ENCODE results near the gene RASA3. TPM values are rescaled to one million over a fixed set of nuclear protein-coding genes. Genes with fewer than 3 reads are reported as not detected.

The RASA3 gene
- total RNA-seq, 1 donor from 2014 or later: 14.6 TPM

- no peaks in the 10 kb centered on the region for H3K27me3 Mint-ChIP-seq (ENCODE audit: low read depth)
- TF ChIP-seq CTCF (IDR thresholded peaks at IDR 0.05; ENCODE audit: unreplicated experiment): no peak
Measured at GRCh38 chr13:114019367-114019766, 113.1 kb downstream of the RASA3 start.

GRCh38 chr13:114018461-114019055 lies 113.9 kb downstream of the RASA3 start:
- Mint-ChIP-seq H3K27me3 (ENCODE audit: low read depth) (no peaks in the 10 kb centered on the region), H3K27ac (no peak overlapping the region), H3K36me3 (no peaks in the 10 kb centered on the region), H3K4me3 (no peak overlapping the region), H3K9me3 (no peaks in the 10 kb centered on the region), H3K4me1 (peaks cover 2% of the 10 kb centered on the region)
- TF ChIP-seq CTCF (IDR thresholded peaks at IDR 0.05; ENCODE audit: unreplicated experiment): no peak
- DNase-seq (ENCODE audit: low spot score in 2 of 2, unreplicated experiment in 2 of 2): no peak

More at GRCh38 chr13:114019367-114019766, 113.1 kb downstream of the RASA3 start:
- DNase-seq (ENCODE audit: low spot score in 2 of 2, unreplicated experiment in 2 of 2): no peak
- Mint-ChIP-seq H3K4me1 (peaks cover 2% of the 10 kb centered on the region), H3K27ac (no peak overlapping the region), H3K9me3 (no peaks in the 10 kb centered on the region), H3K4me3 (no peak overlapping the region), H3K36me3 (no peaks in the 10 kb centered on the region)

- H3K27ac Mint-ChIP-seq: no peak overlapping the region
- no peak for TF ChIP-seq CTCF (IDR thresholded peaks at IDR 0.05; ENCODE audit: unreplicated experiment)
- H3K27me3 Mint-ChIP-seq (ENCODE audit: low read depth): no peaks in the 10 kb centered on the region
- no peak overlapping the region for H3K4me3 Mint-ChIP-seq
- peaks cover 2% of the 10 kb centered on the region for H3K4me1 Mint-ChIP-seq
- no peaks in the 10 kb centered on the region for H3K9me3 Mint-ChIP-seq
- DNase-seq (ENCODE audit: low spot score in 2 of 2, unreplicated experiment in 2 of 2): no peak
- no peaks in the 10 kb centered on the region for H3K36me3 Mint-ChIP-seq
Measured at GRCh38 chr13:114017966-114018365, 114.5 kb downstream of the RASA3 start.

GRCh38 chr13:114017028-114017630 lies 115.3 kb downstream of the RASA3 start:
- no peaks in the 10 kb centered on the region for H3K27me3 Mint-ChIP-seq (ENCODE audit: low read depth)
- H3K27ac Mint-ChIP-seq: no peak overlapping the region
- DNase-seq (ENCODE audit: low spot score in 2 of 2, unreplicated experiment in 2 of 2): no peak
- H3K36me3 Mint-ChIP-seq: no peaks in the 10 kb centered on the region
- no peak overlapping the region for H3K4me3 Mint-ChIP-seq
- peaks cover 2% of the 10 kb centered on the region for H3K4me1 Mint-ChIP-seq
- TF ChIP-seq CTCF (IDR thresholded peaks at IDR 0.05; ENCODE audit: unreplicated experiment): no peak
- no peaks in the 10 kb centered on the region for H3K9me3 Mint-ChIP-seq

- DNase-seq (ENCODE audit: low spot score in 2 of 2, unreplicated experiment in 2 of 2): no peak
- Mint-ChIP-seq H3K9me3 (no peaks in the 10 kb centered on the region), H3K4me1 (peaks cover 2% of the 10 kb centered on the region), H3K27me3 (ENCODE audit: low read depth) (no peaks in the 10 kb centered on the region), H3K4me3 (no peak overlapping the region), H3K27ac (no peak overlapping the region), H3K36me3 (no peaks in the 10 kb centered on the region)
- TF ChIP-seq CTCF (IDR thresholded peaks at IDR 0.05; ENCODE audit: unreplicated experiment): no peak
Measured at GRCh38 chr13:114016321-114017027, 115.9 kb downstream of the RASA3 start.
